Keratinocyte (primary cell): ENCODE measurements around the gene ZNF501. TPM values are rescaled to one million over a fixed set of nuclear protein-coding genes. Genes with fewer than 3 reads are reported as not detected.

Experiments used
- DNase-seq: peaks from one replicate; pipeline ENCODE4 v3.0.0-alpha.2; 2011; ENCODE audit warnings: low read depth, missing footprints, low spot score
- FAIRE-seq: peaks from 2 replicates; lab custom pipeline; 2011; peaks lifted over from hg19 to GRCh38; lab: Jason Lieb, UNC
- H2AFZ ChIP-seq: 2 replicates; pipeline ENCODE4 v1.6.0; 2012; ENCODE audit warnings: low read length, control low read depth, inconsistent platforms; ENCODE audit not compliant: control insufficient read depth
- H3K27ac ChIP-seq: 2 replicates; pipeline ENCODE4 v1.5.1; 2011; ENCODE audit warnings: low read length; ENCODE audit not compliant: control insufficient read depth, insufficient read depth
- H3K27me3 ChIP-seq: 3 replicates; pipeline ENCODE4 v1.6.0; 2011; ENCODE audit warnings: low read length; ENCODE audit not compliant: control insufficient read depth, insufficient read depth; ENCODE audit errors: extremely low read depth
- H3K36me3 ChIP-seq, 2 experiments: 2 replicates in 1 of 2; 3 replicates in 1 of 2; pipeline ENCODE4 v1.5.1; 2011; ENCODE audit warnings: low read length in 2 of 2, mild to moderate bottlenecking in 1 of 2; ENCODE audit not compliant: control insufficient read depth in 2 of 2, insufficient read depth in 2 of 2; ENCODE audit errors: extremely low read depth in 1 of 2
- H3K4me1 ChIP-seq: 3 replicates; pipeline ENCODE4 v1.5.1; 2011; ENCODE audit warnings: low read length; ENCODE audit not compliant: control insufficient read depth, insufficient read depth; ENCODE audit errors: extremely low read depth
- H3K4me2 ChIP-seq: 3 replicates; pipeline ENCODE4 v1.6.0; 2011; ENCODE audit warnings: low read depth, low read length; ENCODE audit not compliant: control insufficient read depth, insufficient read depth; ENCODE audit errors: extremely low read depth
- H3K4me3 ChIP-seq, 3 experiments: fragments of 200-600 bp in 1 of 3; sonication (generic) in 1 of 3; 2 replicates in 2 of 3; 3 replicates in 1 of 3; pipeline ENCODE4 v1.5.1; 2011 to 2016; ENCODE audit warnings: low read length in 3 of 3, mild to moderate bottlenecking in 3 of 3, control low read depth in 2 of 3, inconsistent platforms in 1 of 3, low read depth in 1 of 3, mixed read lengths in 1 of 3, mixed run types in 1 of 3, moderate library complexity in 1 of 3; ENCODE audit not compliant: control insufficient read depth in 2 of 3, insufficient read depth in 2 of 3; ENCODE audit errors: extremely low read depth in 1 of 3
- H3K79me2 ChIP-seq: 2 replicates; pipeline ENCODE4 v1.6.0; 2012; ENCODE audit warnings: low read length; ENCODE audit not compliant: control insufficient read depth, insufficient read depth
- H3K9ac ChIP-seq: 3 replicates; pipeline ENCODE4 v1.6.0; 2011; ENCODE audit warnings: low read length; ENCODE audit not compliant: control insufficient read depth, insufficient read depth; ENCODE audit errors: extremely low read depth
- H3K9me1 ChIP-seq: 3 replicates; pipeline ENCODE4 v1.6.0; 2011; ENCODE audit warnings: low read length; ENCODE audit not compliant: control insufficient read depth, insufficient read depth; ENCODE audit errors: extremely low read depth
- H3K9me3 ChIP-seq: 2 replicates; pipeline ENCODE4 v1.5.1; 2012; ENCODE audit warnings: low read depth, low read length; ENCODE audit not compliant: control insufficient read depth
- H4K20me1 ChIP-seq: 3 replicates; pipeline ENCODE4 v1.6.0; 2011; ENCODE audit warnings: low read length; ENCODE audit not compliant: control insufficient read depth, insufficient read depth; ENCODE audit errors: extremely low read depth
- EZH2 ChIP-seq: IDR thresholded peaks from one replicate; pipeline ENCODE4 v1.6.1; 2012; ENCODE audit warnings: inconsistent platforms, mild to moderate bottlenecking, low read length, moderate library complexity
- dilution Hi-C: fragments of 300-500 bp; cut with MboI; formaldehyde crosslinking; loops from one replicate; pipeline ENCODE4 v1.7.0; 2020; ENCODE audit warnings: low sequenced_read_pairs; ENCODE audit not compliant: extremely low pct_ligation_motif_present
- polyA plus RNA-seq, 5 experiments: library from polyadenylated mRNA; depleted of rRNA in 3 of 5; stranded (reverse) in 3 of 5; stranded (forward) in 1 of 5; unstranded in 1 of 5; fragments of >200 nt; gene quantifications; 1 replicate in 1 of 5; 2 replicates in 3 of 5; 3 replicates in 1 of 5; pipeline versions ENCODE4 v1.2.1 to v1.2.3, GENCODE V29; 2011 to 2012; ENCODE audit warnings: missing spikeins in 2 of 5, low read depth in 1 of 5, low replicate concordance in 1 of 5
- TF ChIP-seq, protein P1 (sequence below), 3 experiments: IDR thresholded peaks in 1 of 3; conservative IDR thresholded peaks in 1 of 3; optimal IDR thresholded peaks in 1 of 3; 2 replicates in 2 of 3; 3 replicates in 1 of 3; pipeline versions ENCODE3 to v1.5.1; 2011; ENCODE audit warnings: low read length in 3 of 3, mild to moderate bottlenecking in 3 of 3, moderate library complexity in 2 of 3, control low read depth in 1 of 3, inconsistent platforms in 1 of 3; ENCODE audit not compliant: insufficient read depth in 2 of 3; ENCODE audit errors: extremely low read depth in 1 of 3

ZNF501 gene
- polyA plus RNA-seq, 1 donor (not counting 4 experiments of a cell fraction or from before 2014, with no cell fraction given) = 2.8 TPM

DNA sequence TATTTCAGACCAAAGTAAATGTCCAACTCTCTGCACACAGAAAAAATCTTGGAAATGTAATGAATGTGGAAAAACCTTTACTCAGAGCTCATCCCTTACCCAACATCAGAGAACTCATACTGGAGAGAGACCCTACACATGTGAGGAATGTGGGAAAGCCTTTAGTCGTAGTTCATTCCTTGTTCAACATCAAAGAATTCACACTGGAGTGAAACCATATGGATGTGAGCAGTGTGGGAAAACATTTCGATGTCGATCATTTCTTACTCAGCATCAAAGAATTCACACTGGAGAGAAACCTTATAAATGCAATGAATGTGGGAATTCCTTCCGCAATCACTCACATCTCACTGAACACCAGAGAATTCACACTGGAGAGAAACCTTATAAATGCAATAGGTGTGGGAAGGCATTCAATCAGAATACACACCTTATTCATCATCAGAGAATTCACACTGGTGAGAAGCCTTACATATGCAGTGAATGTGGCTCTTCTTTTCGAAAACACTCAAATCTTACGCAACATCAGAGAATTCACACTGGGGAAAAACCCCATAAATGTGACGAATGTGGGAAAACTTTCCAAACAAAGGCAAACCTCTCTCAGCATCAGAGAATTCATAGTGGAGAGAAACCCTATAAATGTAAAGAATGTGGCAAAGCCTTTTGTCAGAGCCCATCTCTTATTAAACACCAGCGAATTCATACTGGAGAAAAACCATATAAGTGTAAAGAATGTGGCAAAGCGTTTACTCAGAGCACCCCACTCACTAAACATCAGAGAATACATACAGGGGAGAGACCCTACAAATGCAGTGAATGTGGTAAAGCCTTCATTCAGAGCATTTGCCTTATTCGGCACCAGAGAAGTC, 8.0 kb upstream of the ZNF501 start:
- dilution Hi-C loops = no loop called here
- DNase-seq (no peak), FAIRE-seq (no peak)
- Histone ChIP-seq H3K9me1 (no peaks in the 10 kb centered on the region), H3K9me3 (peaks cover 37% of the 10 kb centered on the region), H2AFZ (no peak overlapping the region), H3K27ac (no peak overlapping the region), H3K4me1 (no peaks in the 10 kb centered on the region), H3K4me3 (no peak overlapping the region), H3K79me2 (no peaks in the 10 kb centered on the region), H3K27me3 (no peaks in the 10 kb centered on the region), H3K4me2 (no peak overlapping the region), H4K20me1 (no peaks in the 10 kb centered on the region), H3K9ac (no peak overlapping the region), H3K36me3 (peaks cover 8 to 10% of the 10 kb centered on the region in 2 experiments)
- TF ChIP-seq EZH2 = no peak
- TF ChIP-seq, protein P1, sequence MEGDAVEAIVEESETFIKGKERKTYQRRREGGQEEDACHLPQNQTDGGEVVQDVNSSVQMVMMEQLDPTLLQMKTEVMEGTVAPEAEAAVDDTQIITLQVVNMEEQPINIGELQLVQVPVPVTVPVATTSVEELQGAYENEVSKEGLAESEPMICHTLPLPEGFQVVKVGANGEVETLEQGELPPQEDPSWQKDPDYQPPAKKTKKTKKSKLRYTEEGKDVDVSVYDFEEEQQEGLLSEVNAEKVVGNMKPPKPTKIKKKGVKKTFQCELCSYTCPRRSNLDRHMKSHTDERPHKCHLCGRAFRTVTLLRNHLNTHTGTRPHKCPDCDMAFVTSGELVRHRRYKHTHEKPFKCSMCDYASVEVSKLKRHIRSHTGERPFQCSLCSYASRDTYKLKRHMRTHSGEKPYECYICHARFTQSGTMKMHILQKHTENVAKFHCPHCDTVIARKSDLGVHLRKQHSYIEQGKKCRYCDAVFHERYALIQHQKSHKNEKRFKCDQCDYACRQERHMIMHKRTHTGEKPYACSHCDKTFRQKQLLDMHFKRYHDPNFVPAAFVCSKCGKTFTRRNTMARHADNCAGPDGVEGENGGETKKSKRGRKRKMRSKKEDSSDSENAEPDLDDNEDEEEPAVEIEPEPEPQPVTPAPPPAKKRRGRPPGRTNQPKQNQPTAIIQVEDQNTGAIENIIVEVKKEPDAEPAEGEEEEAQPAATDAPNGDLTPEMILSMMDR (optimal IDR thresholded peaks at IDR 0.05 in 1 of 3, IDR thresholded peaks at IDR 0.05 in 1 of 3, conservative IDR thresholded peaks at IDR 0.05 in 1 of 3; ENCODE audit: extremely low read depth in 1 of 3, insufficient read depth in 2 of 3, low read length in 3 of 3) = no peak

DNA sequence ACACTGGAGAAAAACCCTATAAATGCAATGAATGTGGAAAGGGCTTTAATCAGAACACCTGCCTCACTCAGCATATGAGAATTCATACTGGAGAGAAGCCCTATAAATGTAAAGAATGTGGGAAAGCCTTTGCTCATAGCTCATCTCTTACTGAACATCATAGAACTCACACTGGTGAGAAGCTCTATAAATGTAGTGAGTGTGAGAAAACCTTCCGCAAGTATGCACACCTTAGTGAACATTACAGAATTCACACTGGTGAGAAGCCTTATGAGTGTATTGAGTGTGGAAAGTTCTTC, 7.4 kb upstream of the ZNF501 start:
- TF ChIP-seq EZH2 = no peak
- TF ChIP-seq, protein P1 (optimal IDR thresholded peaks at IDR 0.05 in 1 of 3, IDR thresholded peaks at IDR 0.05 in 1 of 3, conservative IDR thresholded peaks at IDR 0.05 in 1 of 3; ENCODE audit: extremely low read depth in 1 of 3, insufficient read depth in 2 of 3, low read length in 3 of 3) = no peak
- no peaks in the 10 kb centered on the region for H3K9me1 ChIP-seq
- no peak for DNase-seq
- no peaks in the 10 kb centered on the region for H3K4me1 ChIP-seq
- H3K36me3 ChIP-seq = peaks cover 8 to 10% of the 10 kb centered on the region in 2 experiments
- H2AFZ ChIP-seq = no peak overlapping the region
- dilution Hi-C loops = no loop called here
- no peak overlapping the region for H3K27ac ChIP-seq
- H3K4me2 ChIP-seq = no peak overlapping the region
- H3K9ac ChIP-seq = no peak overlapping the region
- H3K79me2 ChIP-seq = no peaks in the 10 kb centered on the region
- FAIRE-seq = no peak
- H3K4me3 ChIP-seq = no peak overlapping the region
- H3K9me3 ChIP-seq = peaks cover 37% of the 10 kb centered on the region
- no peaks in the 10 kb centered on the region for H4K20me1 ChIP-seq
- no peaks in the 10 kb centered on the region for H3K27me3 ChIP-seq
